PC-3 (cell line): Measurements from ENCODE around the gene USP17L20.
"Not testable (repeated sequence)": the region's sequence is repeated elsewhere in the genome, so short reads cannot be mapped to it uniquely, and the experiment has no call there.

Source experiments
- EZH2 ChIP-seq: fragments of 300-600 bp; sonication (generic); IDR thresholded peaks from one replicate; pipeline ENCODE4 v1.6.1; 2017; ENCODE audit warnings: antibody characterized with exemption, mild to moderate bottlenecking, low read length; ENCODE audit not compliant: unreplicated experiment
- EZH2phosphoT487 ChIP-seq: fragments of 300-600 bp; sonication (generic); IDR thresholded peaks from 2 replicates; pipeline ENCODE4 v1.6.1; 2018; ENCODE audit warnings: mild to moderate bottlenecking, antibody characterized with exemption, low read length, borderline replicate concordance
- TF ChIP-seq, protein P1 (sequence below): fragments of 300-600 bp; sonication (generic); conservative IDR thresholded peaks from 2 replicates; pipeline ENCODE4 v1.5.1; 2017; ENCODE audit warnings: antibody characterized with exemption, low read depth, mild to moderate bottlenecking, low read length

GRCh38 chr4:9271719-9272118, 13.8 kb downstream of the USP17L20 start:
- TF ChIP-seq, protein P1, sequence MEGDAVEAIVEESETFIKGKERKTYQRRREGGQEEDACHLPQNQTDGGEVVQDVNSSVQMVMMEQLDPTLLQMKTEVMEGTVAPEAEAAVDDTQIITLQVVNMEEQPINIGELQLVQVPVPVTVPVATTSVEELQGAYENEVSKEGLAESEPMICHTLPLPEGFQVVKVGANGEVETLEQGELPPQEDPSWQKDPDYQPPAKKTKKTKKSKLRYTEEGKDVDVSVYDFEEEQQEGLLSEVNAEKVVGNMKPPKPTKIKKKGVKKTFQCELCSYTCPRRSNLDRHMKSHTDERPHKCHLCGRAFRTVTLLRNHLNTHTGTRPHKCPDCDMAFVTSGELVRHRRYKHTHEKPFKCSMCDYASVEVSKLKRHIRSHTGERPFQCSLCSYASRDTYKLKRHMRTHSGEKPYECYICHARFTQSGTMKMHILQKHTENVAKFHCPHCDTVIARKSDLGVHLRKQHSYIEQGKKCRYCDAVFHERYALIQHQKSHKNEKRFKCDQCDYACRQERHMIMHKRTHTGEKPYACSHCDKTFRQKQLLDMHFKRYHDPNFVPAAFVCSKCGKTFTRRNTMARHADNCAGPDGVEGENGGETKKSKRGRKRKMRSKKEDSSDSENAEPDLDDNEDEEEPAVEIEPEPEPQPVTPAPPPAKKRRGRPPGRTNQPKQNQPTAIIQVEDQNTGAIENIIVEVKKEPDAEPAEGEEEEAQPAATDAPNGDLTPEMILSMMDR: not testable (repeated sequence)
- not testable (repeated sequence) for TF ChIP-seq EZH2, EZH2phosphoT487
